Smooth muscle cell (in vitro differentiated cells): Measurements from ENCODE around the gene PHYKPL. TPM values are rescaled to one million over a fixed set of nuclear protein-coding genes. Genes with fewer than 3 reads are reported as not detected.

Experiments
- DNase-seq: peaks from one replicate; lab custom pipeline; 2025; ENCODE audit not compliant: unreplicated experiment; lab: John Stamatoyannopoulos, UW
- H2AFZ ChIP-seq: fragments of 200-600 bp; sonication (generic); 2 replicates; pipeline ENCODE4 v1.6.0; 2016; ENCODE audit warnings: antibody characterized with exemption, low read depth, mild to moderate bottlenecking
- H3F3A ChIP-seq: fragments of 200-600 bp; sonication (generic); 2 replicates; pipeline ENCODE4 v1.6.0; 2017; ENCODE audit warnings: antibody characterized with exemption, low read depth
- H3K27ac ChIP-seq: fragments of 200-600 bp; sonication (generic); 2 replicates; pipeline ENCODE4 v1.5.1; 2016; ENCODE audit warnings: low read depth, mild to moderate bottlenecking
- H3K27me3 ChIP-seq: fragments of 200-600 bp; sonication (generic); 2 replicates; pipeline ENCODE4 v1.6.1; 2016; ENCODE audit warnings: low read depth, mild to moderate bottlenecking
- H3K36me3 ChIP-seq: fragments of 200-600 bp; sonication (generic); 2 replicates; pipeline ENCODE4 v1.5.1; 2016; ENCODE audit warnings: low read depth
- H3K4me1 ChIP-seq: fragments of 200-600 bp; sonication (generic); 2 replicates; pipeline ENCODE4 v1.5.1; 2016; ENCODE audit warnings: low read depth
- H3K4me2 ChIP-seq: fragments of 200-600 bp; sonication (generic); 2 replicates; pipeline ENCODE4 v1.6.0; 2016; ENCODE audit warnings: mild to moderate bottlenecking
- H3K4me3 ChIP-seq: fragments of 200-600 bp; sonication (generic); 2 replicates; pipeline ENCODE4 v1.5.1; 2016; ENCODE audit warnings: mild to moderate bottlenecking
- H3K79me2 ChIP-seq: fragments of 200-600 bp; sonication (generic); 2 replicates; pipeline ENCODE4 v1.6.0; 2016; ENCODE audit warnings: low read depth, mild to moderate bottlenecking
- H3K9ac ChIP-seq: fragments of 200-600 bp; sonication (generic); 2 replicates; pipeline ENCODE4 v1.6.0; 2016; ENCODE audit warnings: low read depth
- H3K9me3 ChIP-seq: fragments of 200-600 bp; sonication (generic); replicated peaks from 2 replicates; pipeline ENCODE4 v1.5.1; 2016; ENCODE audit warnings: low read depth
- H4K20me1 ChIP-seq: fragments of 200-600 bp; sonication (generic); 2 replicates; pipeline ENCODE4 v1.6.0; 2016; ENCODE audit warnings: low read depth
- CTCF ChIP-seq: fragments of 200-600 bp; sonication (generic); IDR thresholded peaks from 2 replicates; pipeline ENCODE4 v1.5.1; 2017; ENCODE audit warnings: borderline replicate concordance, mild to moderate bottlenecking, antibody characterized with exemption; ENCODE audit not compliant: insufficient read depth, poor library complexity, severe bottlenecking
- whole genome bisulfite sequencing: methylation state at CpG from one replicate; pipeline ENCODE4 v1.1.7; 2016; ENCODE audit warnings: low lambda C conversion rate; 5-methylcytosine and 5-hydroxymethylcytosine counted together
- polyA plus RNA-seq: library from polyadenylated mRNA; unstranded; fragments of >200 nt; fragmentation: Nextera tagmentation; extraction: Ambion mirVana; gene quantifications from 2 replicates; pipeline ENCODE4 v1.2.1, GENCODE V29; 2016
- total RNA-seq: library from RNA; depleted of rRNA; stranded (reverse); fragments of >200 nt; gene quantifications from 2 replicates; pipeline ENCODE4 v1.2.3, GENCODE V29; 2014

PHYKPL gene
- total and polyA plus RNA-seq, 2 experiments from 2014 or later = 15.7 to 27.8 TPM

GRCh38 chr5:178212241-178213002, 20.2 kb downstream of the PHYKPL start:
- no peak overlapping the region for H2AFZ ChIP-seq
- no peak for DNase-seq
- no peak overlapping the region for H3K4me2 ChIP-seq
- H3K27ac ChIP-seq = no peak overlapping the region
- H3K36me3 ChIP-seq = peaks cover 9% of the 10 kb centered on the region
- H3K27me3 ChIP-seq = no peaks in the 10 kb centered on the region
- no peak overlapping the region for H3K4me3 ChIP-seq
- H4K20me1 ChIP-seq = peaks cover 97% of the 10 kb centered on the region
- peaks cover 21% of the 10 kb centered on the region for H3K79me2 ChIP-seq
- no peak for TF ChIP-seq CTCF
- H3F3A ChIP-seq = peaks cover 40% of the 10 kb centered on the region
- no peaks in the 10 kb centered on the region for H3K9me3 ChIP-seq
- WGBS = 100% methylated on average over 3 of the region's 3 CpGs
- H3K9ac ChIP-seq = no peak overlapping the region
- no peaks in the 10 kb centered on the region for H3K4me1 ChIP-seq

GRCh38 chr5:178211095-178212048, 21.2 kb downstream of the PHYKPL start:
- Histone ChIP-seq H4K20me1 (peaks cover 99% of the 10 kb centered on the region), H3K79me2 (peaks cover 31% of the 10 kb centered on the region), H3K4me2 (no peak overlapping the region), H2AFZ (no peak overlapping the region), H3K9ac (no peak overlapping the region), H3F3A (peaks cover 45% of the 10 kb centered on the region), H3K9me3 (no peaks in the 10 kb centered on the region), H3K27ac (no peak overlapping the region), H3K4me3 (no peak overlapping the region), H3K4me1 (peaks cover 5% of the 10 kb centered on the region), H3K36me3 (peaks cover 9% of the 10 kb centered on the region), H3K27me3 (no peaks in the 10 kb centered on the region)
- no peak for DNase-seq
- TF ChIP-seq CTCF = no peak
- WGBS = 91% methylated on average over 8 of the region's 8 CpGs

GRCh38 chr5:178210686-178211085, 21.9 kb downstream of the PHYKPL start:
- Histone ChIP-seq H3K4me3 (no peak overlapping the region), H3K27ac (no peak overlapping the region), H3K27me3 (no peaks in the 10 kb centered on the region), H3K9ac (no peak overlapping the region), H3K79me2 (peaks cover 38% of the 10 kb centered on the region), H2AFZ (no peak overlapping the region), H3K4me2 (no peak overlapping the region), H4K20me1 (peaks cover 99% of the 10 kb centered on the region), H3F3A (peaks cover 45% of the 10 kb centered on the region), H3K9me3 (no peaks in the 10 kb centered on the region), H3K36me3 (peaks cover 3% of the 10 kb centered on the region), H3K4me1 (peaks cover 11% of the 10 kb centered on the region)
- TF ChIP-seq CTCF = no peak
- DNase-seq = no peak
- over 99% methylated on average over 5 of the region's 5 CpGs for WGBS
